Measurements from ENCODE around the gene CAPN11. TPM values are rescaled to one million over a fixed set of nuclear protein-coding genes. Genes with fewer than 3 reads are reported as not detected.

Gene CAPN11
- total and polyA plus RNA-seq, 8 donors: 0.15 to 0.19 (median 0.18) TPM; not detected in 5

- intact Hi-C loops (cut with DNase I; ENCODE audit: low total_unique reads): no loop called here
- Histone ChIP-seq H3K27me3 (peaks cover 0 to 2% (median 0%) of the 10 kb centered on the region in 3 donors), H3K9me3 (no peaks in the 10 kb centered on the region), H3K27ac (no peak overlapping the region), H3K4me3 (no peak overlapping the region), H3K36me3 (no peaks in the 10 kb centered on the region), H3K4me1 (peaks cover 0 to 7% (median 2%) of the 10 kb centered on the region in 4 donors)
- no peak for DNase-seq
- WGBS, 5 donors: 71 to 83% (median 79%) methylated on average over 2 of the region's 2 CpGs
- TF ChIP-seq EP300 (IDR thresholded peaks at IDR 0.05): no peak
- no peak for TF ChIP-seq POLR2AphosphoS5 (IDR thresholded peaks at IDR 0.05)
- TF ChIP-seq CTCF (IDR thresholded peaks at IDR 0.05): no peak
- no peak for TF ChIP-seq POLR2A (IDR thresholded peaks at IDR 0.05)
Measured at GRCh38 chr6:44188819-44189218, 30.2 kb downstream of the CAPN11 start.

DNA sequence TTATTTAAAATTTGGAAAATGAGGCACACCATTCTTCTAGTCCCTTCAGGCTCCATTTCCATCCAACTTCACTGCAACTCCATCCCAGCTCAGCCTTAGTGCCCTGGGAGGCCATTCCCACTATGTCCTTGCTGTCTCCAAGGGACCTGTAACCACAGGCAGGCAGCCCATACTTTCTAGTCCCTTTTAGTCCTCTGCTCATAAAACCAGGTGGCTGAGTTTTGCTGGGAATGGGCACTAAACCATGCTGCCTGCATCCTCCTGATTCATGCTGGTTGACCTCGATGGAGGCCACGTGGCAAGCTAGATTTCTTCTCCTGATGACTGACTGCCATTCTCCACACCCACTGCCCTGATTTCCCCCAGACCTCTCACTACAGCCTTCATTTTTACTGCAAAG lies 30.6 kb downstream of the CAPN11 start:
- no peak for TF ChIP-seq POLR2AphosphoS5 (IDR thresholded peaks at IDR 0.05)
- TF ChIP-seq CTCF (IDR thresholded peaks at IDR 0.05): no peak
- no peak for TF ChIP-seq POLR2A (IDR thresholded peaks at IDR 0.05)
- Histone ChIP-seq H3K36me3 (no peaks in the 10 kb centered on the region), H3K9me3 (no peaks in the 10 kb centered on the region), H3K4me1 (peaks cover 0 to 7% (median 2%) of the 10 kb centered on the region in 4 donors), H3K27me3 (peaks cover 0 to 2% (median 0%) of the 10 kb centered on the region in 3 donors), H3K27ac (no peak overlapping the region), H3K4me3 (no peak overlapping the region)
- intact Hi-C loops (cut with DNase I; ENCODE audit: low total_unique reads): no loop called here
- no peak for DNase-seq
- WGBS, 5 donors: 52 to 74% (median 67%) methylated on average over 2 of the region's 2 CpGs

DNA sequence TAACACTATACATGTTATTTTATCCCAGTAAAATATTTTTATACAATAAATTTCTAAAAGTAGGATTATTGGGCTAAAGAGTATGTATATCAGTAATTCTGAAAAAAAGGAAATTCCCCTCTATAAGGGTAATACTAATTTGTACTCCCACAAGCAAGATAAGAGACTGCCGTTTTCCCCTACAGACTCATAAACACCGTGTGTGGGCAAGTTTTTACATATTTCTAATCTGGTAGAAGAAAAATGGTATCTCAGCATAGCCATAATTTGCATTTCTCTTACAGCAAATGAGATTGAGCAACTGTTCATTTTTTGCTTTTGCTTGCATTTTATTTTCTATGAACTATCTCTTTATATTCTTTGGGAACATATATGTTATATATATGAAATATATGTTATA lies 32.1 kb downstream of the CAPN11 start:
- WGBS, 5 donors: 21 to 35% (median 28%) methylated on average over 2 of the region's 2 CpGs
- intact Hi-C loops (cut with DNase I; ENCODE audit: low total_unique reads): no loop called here
- Histone ChIP-seq H3K9me3 (no peaks in the 10 kb centered on the region), H3K4me1 (peaks cover 0 to 7% (median 0%) of the 10 kb centered on the region in 4 donors), H3K27me3 (peaks cover 0 to 2% (median 0%) of the 10 kb centered on the region in 3 donors), H3K27ac (no peak overlapping the region), H3K36me3 (no peaks in the 10 kb centered on the region), H3K4me3 (no peak overlapping the region)
- no peak for DNase-seq
- no peak for TF ChIP-seq EP300 (IDR thresholded peaks at IDR 0.05)
- no peak for TF ChIP-seq POLR2AphosphoS5 (IDR thresholded peaks at IDR 0.05)
- no peak for TF ChIP-seq CTCF (IDR thresholded peaks at IDR 0.05)
- TF ChIP-seq POLR2A (IDR thresholded peaks at IDR 0.05): no peak

DNA sequence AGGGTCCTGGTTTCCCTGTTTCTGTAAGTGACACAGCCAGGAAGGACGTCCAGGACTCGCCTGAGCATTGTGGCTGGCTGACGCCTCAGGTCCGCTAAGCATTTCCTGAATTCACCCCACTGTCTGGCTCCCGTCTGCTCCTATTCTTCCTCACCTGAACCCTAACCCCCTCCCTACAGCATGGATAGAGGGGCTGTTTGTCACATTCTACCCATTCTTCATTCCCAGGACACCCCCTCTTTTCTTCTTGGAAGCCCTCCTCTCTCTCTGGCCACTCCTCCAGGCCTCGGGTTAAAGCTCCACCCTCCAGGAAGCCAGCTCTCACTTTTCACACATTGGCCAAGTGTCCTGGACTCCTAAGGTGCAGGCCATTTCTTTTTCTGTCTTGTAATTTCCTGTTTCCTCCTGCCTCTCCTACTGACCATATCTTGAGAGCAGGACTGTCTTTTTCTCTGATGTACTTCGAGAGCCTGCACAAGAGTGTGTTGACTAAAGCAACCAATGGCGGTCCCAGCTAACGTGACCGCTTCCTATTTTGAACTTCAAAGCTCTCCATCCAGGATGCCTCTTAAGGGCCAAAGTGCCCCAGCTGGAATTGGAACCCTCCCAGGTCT lies 33.9 kb downstream of the CAPN11 start:
- Histone ChIP-seq H3K4me3 (peak overlapping the region in 1 of 4 donors; percentile 5), H3K9me3 (no peaks in the 10 kb centered on the region), H3K27ac (peak overlapping the region in 3 of 5 donors; percentile 5 to 44 (median 22)), H3K36me3 (no peaks in the 10 kb centered on the region), H3K27me3 (no peaks in the 10 kb centered on the region), H3K4me1 (peaks cover 0 to 7% (median 0%) of the 10 kb centered on the region in 4 donors)
- 46 to 66% (median 51%) methylated on average over 10 of the region's 10 CpGs for WGBS, 5 donors
- TF ChIP-seq POLR2A (IDR thresholded peaks at IDR 0.05) (no peak), POLR2AphosphoS5 (IDR thresholded peaks at IDR 0.05) (no peak), EP300 (IDR thresholded peaks at IDR 0.05) (no peak), CTCF (IDR thresholded peaks at IDR 0.05) (no peak)
- intact Hi-C loops (cut with DNase I; ENCODE audit: low total_unique reads): no loop called here
- DNase-seq: peak in 1 of 2 donors; percentile 65

All from stomach (tissue), 9 donors.